ENCODE results near the gene OR51I2. TPM values are rescaled to one million over a fixed set of nuclear protein-coding genes. Genes with fewer than 3 reads are reported as not detected.

Gene OR51I2
- total RNA-seq = not detected

- no peak for ATAC-seq
- DNase-seq (ENCODE audit: low spot score) = no peak
- intact Hi-C loops (cut with DNase I) = no loop called here
These were observed at the start of gene OR51I2 for GRCh38 chr11:5449023-5449422. TSS of gene OR51I2 (plus strand) at chr11:5449323. CDS start at chr11:5453489, 4,166 bp downstream.

- no peak for ATAC-seq
- intact Hi-C loops (cut with DNase I) = no loop called here
These were observed 44.0 kb upstream of the OR51I2 start for GRCh38 chr11:5405173-5405572.

GRCh38 chr11:5420993-5421392 lies 28.1 kb upstream of the OR51I2 start:
- intact Hi-C loops (cut with DNase I) = no loop called here
- no peak for DNase-seq (ENCODE audit: low spot score)

More at GRCh38 chr11:5405173-5405572, 44.0 kb upstream of the OR51I2 start:
- DNase-seq (ENCODE audit: low spot score) = no peak

GRCh38 chr11:5421811-5422210 lies 27.3 kb upstream of the OR51I2 start, which contains the start of gene OR51Q1:
TSS of gene OR51Q1 (plus strand) at chr11:5422111. CDS start at chr11:5422201, 90 bp downstream.
- intact Hi-C loops (cut with DNase I) = no loop called here

More at GRCh38 chr11:5420993-5421392, 28.1 kb upstream of the OR51I2 start:
- no peak for ATAC-seq

GRCh38 chr11:5423131-5423530 lies 26.0 kb upstream of the OR51I2 start:
- DNase-seq (ENCODE audit: low spot score) (no peak), ATAC-seq (no peak)
- intact Hi-C loops (cut with DNase I) = no loop called here

More at GRCh38 chr11:5421811-5422210, 27.3 kb upstream of the OR51I2 start, which contains the start of gene OR51Q1:
- no peak for ATAC-seq
- DNase-seq (ENCODE audit: low spot score) = no peak

DNA sequence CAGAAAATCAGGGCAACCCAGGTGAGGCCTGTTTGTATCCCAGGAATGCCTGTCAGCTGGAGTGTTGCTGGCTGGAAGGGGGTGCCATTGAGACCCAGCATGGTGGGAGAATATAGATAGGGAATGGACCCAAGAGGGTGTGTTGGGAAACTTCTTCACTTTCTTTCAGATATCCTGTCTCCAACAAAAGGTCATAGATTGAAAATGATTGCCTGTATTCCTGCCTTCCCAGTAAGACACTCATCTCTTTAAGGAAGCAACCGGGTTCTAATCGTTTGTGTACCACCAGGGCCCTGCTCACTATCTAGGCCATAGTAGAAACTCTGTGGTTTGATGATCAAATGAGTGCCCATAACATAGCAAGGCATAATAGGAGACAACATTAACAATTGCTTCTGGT lies 7.7 kb upstream of the OR51I2 start, which contains the start of gene OR51I1:
TSS of gene OR51I1 (minus strand) at position 101 of the 400 bp plus-strand sequence. CDS start at position 101, 0 bp downstream.
- no peak for ATAC-seq
- intact Hi-C loops (cut with DNase I) = no loop called here
- no peak for DNase-seq (ENCODE audit: low spot score)

GRCh38 chr11:5443835-5444393 lies 5.2 kb upstream of the OR51I2 start:
- ATAC-seq (no peak), DNase-seq (ENCODE audit: low spot score) (no peak)
- intact Hi-C loops (cut with DNase I) = no loop called here

DNA sequence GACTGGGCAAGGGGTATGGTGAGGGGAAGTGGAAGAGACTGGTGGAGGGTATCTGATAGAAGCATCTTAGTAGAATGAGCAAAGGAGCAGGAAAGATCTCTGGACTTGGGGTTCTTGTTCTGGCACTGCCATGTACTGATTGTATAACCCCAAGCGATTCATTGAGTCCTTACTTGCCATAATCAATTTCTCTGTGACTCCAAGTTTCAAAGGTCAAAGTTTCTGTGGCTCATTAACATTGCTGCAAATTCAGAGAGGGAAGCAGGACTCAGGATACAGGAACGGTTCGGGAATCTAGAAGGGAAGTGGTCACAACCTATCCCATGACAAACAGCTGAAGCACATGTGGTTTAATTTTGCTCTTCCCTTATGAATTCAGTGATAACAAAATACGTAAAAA lies 309 bp downstream of the OR51I2 start:
- DNase-seq (ENCODE audit: low spot score) = no peak
- ATAC-seq = no peak
- intact Hi-C loops (cut with DNase I) = no loop called here

DNA sequence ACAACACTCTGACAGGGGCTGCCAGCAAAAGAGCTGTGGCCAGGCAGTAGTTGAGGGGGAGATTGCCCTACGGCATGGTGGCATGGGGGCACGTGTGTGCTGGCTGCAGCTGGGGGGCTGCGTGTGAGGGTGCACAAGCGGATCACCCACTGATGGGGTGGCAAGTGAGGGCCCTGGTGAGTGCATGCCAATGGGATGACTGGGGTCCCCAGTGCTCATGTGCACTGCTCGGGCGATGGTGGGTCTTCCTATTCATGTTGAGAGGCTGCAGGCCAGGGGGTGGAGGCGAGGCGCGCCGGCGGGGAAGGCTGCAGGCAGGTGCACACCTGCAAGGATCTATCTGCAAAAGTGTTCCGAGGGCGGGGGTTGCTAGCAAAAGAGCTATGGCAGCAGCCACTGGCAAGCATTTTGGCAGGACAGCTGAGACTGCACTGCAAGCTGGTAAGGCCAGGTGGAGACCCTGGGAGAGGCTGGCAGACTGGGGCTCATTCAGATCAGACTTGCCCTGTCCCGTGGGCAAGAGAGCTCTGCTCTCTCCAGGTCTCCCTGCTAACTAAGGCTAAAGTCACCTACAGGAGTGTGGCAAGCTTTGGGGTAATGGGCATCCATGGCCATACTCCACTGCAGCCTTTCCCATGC lies 12.0 kb downstream of the OR51I2 start:
- intact Hi-C loops (cut with DNase I) = no loop called here
- ATAC-seq (peak; percentile 22), DNase-seq (ENCODE audit: low spot score) (no peak)

DNA sequence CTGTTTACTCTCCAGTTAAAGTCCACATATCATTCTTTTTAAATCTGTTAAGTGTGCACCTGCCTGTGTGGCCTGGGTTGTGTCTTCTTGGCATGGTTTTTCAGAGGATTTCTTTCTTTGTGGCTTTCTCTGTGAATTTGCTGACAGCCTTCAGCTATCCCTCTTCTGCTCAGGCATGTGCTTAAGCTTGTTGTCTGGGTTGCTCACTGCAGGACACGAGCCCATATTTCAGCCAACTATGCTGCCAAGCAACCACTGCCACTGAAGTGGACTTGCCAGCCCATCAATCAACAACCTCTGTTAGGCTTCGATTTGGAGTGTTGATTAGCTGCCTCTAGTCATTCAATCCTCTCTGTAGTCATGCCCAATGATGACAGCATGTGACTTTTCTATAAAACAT lies 18.4 kb downstream of the OR51I2 start:
- intact Hi-C loops (cut with DNase I) = no loop called here
- no peak for DNase-seq (ENCODE audit: low spot score)
- ATAC-seq = no peak

DNA sequence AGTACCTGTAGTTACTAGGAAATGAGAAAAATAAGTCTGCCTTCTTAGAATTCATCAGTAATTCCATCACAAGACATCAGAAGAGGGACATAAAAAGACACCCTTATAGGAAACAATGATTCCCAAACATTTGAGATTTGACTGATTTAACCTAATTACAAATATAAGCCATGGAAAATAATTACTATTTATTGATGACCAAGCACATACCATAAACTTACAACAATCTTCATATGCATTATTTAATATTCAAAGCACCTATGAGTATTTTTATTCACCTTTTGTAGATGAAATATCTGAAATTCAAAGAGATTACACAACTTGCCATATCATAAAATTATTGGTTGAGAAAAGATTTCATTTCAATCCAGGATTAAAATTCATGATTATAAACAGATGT lies 24.8 kb downstream of the OR51I2 start:
- no peak for ATAC-seq
- intact Hi-C loops (cut with DNase I) = loop anchor here (10.0 kb wide), 1 partner anchor 331 kb away; the partner anchor contains the start of gene OR52N2
- DNase-seq (ENCODE audit: low spot score) = no peak

DNA sequence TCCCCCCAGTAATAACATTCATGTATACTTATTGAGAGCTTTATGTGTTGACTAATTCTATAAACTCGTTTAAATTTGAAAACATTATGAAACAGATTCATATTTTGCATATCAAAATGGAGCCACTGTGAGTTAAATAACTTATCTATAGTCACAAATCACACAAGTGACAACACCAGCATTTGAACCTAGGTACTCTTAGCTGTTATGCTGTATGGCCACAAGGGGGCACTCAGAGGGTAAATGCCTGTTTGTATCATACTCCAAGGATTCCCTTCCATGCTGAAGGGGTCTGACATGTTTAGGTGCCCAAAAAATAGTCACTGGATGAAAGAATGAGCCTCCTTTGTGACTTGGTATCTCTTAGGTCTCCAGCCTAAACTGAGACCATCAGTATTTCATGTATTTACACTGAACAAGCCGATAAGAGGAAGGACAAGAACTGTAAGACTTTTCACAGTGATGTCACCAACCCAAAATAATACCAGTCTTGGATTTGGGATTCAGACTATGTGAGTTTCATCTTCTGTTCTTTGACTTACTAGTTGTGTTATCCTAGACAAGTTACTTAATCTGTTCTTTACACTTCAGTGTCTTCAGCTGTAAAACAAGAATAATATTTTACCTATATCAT lies 27.2 kb downstream of the OR51I2 start:
- DNase-seq (ENCODE audit: low spot score) (no peak), ATAC-seq (peak; percentile 49)
- intact Hi-C loops (cut with DNase I) = loop anchor here (10.0 kb wide), 1 partner anchor 328 kb away; the partner anchor contains the start of gene OR52N2

DNA sequence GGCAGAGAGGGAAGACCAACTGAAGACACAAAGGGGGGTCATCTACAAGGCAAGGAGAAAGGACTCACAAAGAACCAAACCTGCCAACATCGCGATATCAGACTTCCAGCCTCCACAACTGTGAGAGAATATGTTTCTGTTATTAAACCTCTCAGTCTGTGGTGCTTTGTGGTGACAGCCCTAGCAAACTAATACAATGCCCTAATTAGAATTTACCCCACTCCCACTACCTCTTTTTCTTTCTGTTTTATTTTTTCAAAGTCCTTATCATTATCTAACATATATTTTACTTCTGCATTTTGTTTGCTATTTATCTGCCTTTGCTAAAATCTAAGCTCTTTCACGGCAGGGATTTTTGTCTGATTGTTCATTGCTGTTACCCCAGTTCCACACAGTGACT lies 36.9 kb downstream of the OR51I2 start:
- ATAC-seq (no peak), DNase-seq (ENCODE audit: low spot score) (no peak)
- intact Hi-C loops (cut with DNase I) = loop anchor here (2.0 kb wide), 1 partner anchor 39 kb away; no protein-coding TSS in a partner anchor

- ATAC-seq (no peak), DNase-seq (ENCODE audit: low spot score) (no peak)
- intact Hi-C loops (cut with DNase I) = loop anchor here (2.0 kb wide), 1 partner anchor 40 kb away; no protein-coding TSS in a partner anchor
These were observed 37.3 kb downstream of the OR51I2 start for GRCh38 chr11:5486421-5486820.

DNA sequence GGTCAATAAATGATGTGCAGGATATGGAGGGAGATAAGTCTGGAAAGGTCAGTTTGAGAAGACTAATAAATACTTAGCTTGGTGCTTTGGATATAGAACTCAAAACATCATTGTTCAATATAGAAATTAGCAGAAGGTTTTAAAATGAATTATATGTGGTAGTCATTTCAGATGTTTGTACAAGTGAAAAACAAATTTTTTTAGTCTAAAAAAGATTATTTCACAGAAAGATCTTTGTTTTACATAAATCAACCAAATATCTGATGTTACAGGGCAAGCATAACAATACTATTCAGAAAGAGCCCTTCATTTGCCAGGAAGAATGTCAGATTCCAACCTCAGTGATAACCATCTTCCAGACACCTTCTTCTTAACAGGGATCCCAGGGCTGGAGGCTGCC lies 39.3 kb downstream of the OR51I2 start, which contains the start of gene OR52D1:
TSS of gene OR52D1 (plus strand) at position 301 of the 400 bp plus-strand sequence. CDS start at position 323, 22 bp downstream.
- intact Hi-C loops (cut with DNase I) = no loop called here
- DNase-seq (ENCODE audit: low spot score) (no peak), ATAC-seq (no peak)

DNA sequence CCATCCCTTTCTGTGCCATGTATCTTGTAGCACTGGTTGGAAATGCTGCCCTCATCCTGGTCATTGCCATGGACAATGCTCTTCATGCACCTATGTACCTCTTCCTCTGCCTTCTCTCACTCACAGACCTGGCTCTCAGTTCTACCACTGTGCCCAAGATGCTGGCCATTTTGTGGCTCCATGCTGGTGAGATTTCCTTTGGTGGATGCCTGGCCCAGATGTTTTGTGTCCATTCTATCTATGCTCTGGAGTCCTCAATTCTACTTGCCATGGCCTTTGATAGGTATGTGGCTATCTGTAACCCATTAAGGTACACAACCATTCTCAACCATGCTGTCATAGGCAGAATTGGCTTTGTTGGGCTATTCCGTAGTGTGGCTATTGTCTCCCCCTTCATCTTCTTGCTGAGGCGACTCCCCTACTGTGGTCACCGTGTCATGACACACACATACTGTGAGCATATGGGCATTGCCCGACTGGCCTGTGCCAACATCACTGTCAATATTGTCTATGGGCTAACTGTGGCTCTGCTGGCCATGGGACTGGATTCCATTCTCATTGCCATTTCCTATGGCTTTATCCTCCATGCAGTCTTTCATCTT lies 39.8 kb downstream of the OR51I2 start:
- DNase-seq (ENCODE audit: low spot score) (no peak), ATAC-seq (no peak)
- intact Hi-C loops (cut with DNase I) = no loop called here

GRCh38 chr11:5489576-5490357 lies 40.6 kb downstream of the OR51I2 start:
- ATAC-seq (no peak), DNase-seq (ENCODE audit: low spot score) (no peak)
- intact Hi-C loops (cut with DNase I) = no loop called here

- DNase-seq (ENCODE audit: low spot score) (no peak), ATAC-seq (no peak)
- intact Hi-C loops (cut with DNase I) = no loop called here
These were observed 50.5 kb downstream of the OR51I2 start for GRCh38 chr11:5499671-5500070.

DNA sequence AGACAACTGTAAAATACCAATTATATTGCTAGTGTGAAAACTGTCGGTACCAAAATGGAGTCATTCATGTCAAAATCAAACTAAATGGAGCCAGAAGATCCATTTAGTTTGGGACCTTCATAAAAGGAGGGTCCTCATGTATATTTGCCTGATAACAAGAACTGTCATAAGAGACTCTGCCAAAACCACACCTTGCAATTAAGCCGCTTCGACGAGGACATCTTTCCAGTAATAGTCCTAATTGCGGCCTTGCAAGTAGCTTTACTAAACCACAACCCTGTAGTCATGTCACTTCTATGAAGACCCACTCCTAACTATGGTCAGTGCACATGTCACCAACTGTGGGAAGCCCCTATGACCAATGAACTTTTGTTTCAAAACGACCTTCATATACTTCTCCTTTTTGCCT lies 51.3 kb downstream of the OR51I2 start:
- no peak for DNase-seq (ENCODE audit: low spot score)
- ATAC-seq = no peak
- intact Hi-C loops (cut with DNase I) = no loop called here

Measured in sciatic nerve (tissue), 2 donors.